H1 (cell line): ENCODE measurements around the gene ARHGAP26. TPM values are rescaled to one million over a fixed set of nuclear protein-coding genes. Genes with fewer than 3 reads are reported as not detected.

ENCODE experiments used
- CTCF ChIA-PET: fragments of 300-600 bp; sonication (Branson Sonifier 250); formaldehyde crosslinking; loops from one replicate; lab custom pipeline; 2021; ENCODE audit not compliant: partially characterized antibody; lab: Charles Lee
- POLR2A ChIA-PET: fragments of 300-600 bp; sonication (Branson Sonifier 250); formaldehyde crosslinking; loops from one replicate; lab custom pipeline; 2021; ENCODE audit warnings: inconsistent platforms; ENCODE audit not compliant: partially characterized antibody; lab: Charles Lee
- DNase-seq, 2 experiments: peaks; one replicate each; pipeline versions ENCODE4 v3.0.0 to v3.0.0-alpha.2; 2010 to 2022; ENCODE audit warnings: low spot score in 2 of 2, low read depth in 1 of 2, mixed read lengths in 1 of 2
- FAIRE-seq: peaks from 2 replicates; lab custom pipeline; 2011; peaks lifted over from hg19 to GRCh38; lab: Jason Lieb, UNC
- H2AFZ ChIP-seq: 2 replicates; pipeline ENCODE4 v1.8.1; 2012; ENCODE audit warnings: low read length, inconsistent platforms
- H2AK5ac ChIP-seq: 2 replicates; pipeline ENCODE4 v1.6.1; 2013; ENCODE audit warnings: low read depth, low read length
- H2BK120ac ChIP-seq: replicated peaks from 2 replicates; pipeline ENCODE3; 2013; ENCODE audit warnings: low read depth, low read length, inconsistent platforms
- H2BK12ac ChIP-seq: 2 replicates; pipeline ENCODE4 v1.6.1; 2013; ENCODE audit warnings: low read depth, low read length
- H2BK15ac ChIP-seq: 2 replicates; pipeline ENCODE4 v1.6.1; 2013; ENCODE audit warnings: low read length
- H2BK20ac ChIP-seq: 2 replicates; pipeline ENCODE4 v1.6.1; 2013; ENCODE audit warnings: low read length
- H2BK5ac ChIP-seq: 2 replicates; pipeline ENCODE4 v1.6.1; 2013; ENCODE audit warnings: low read depth, low read length
- H3K14ac ChIP-seq: 2 replicates; pipeline ENCODE4 v1.6.1; 2013; ENCODE audit warnings: inconsistent platforms; ENCODE audit not compliant: insufficient read length
- H3K18ac ChIP-seq: 2 replicates; pipeline ENCODE4 v1.6.1; 2013; ENCODE audit warnings: low read length; ENCODE audit errors: extremely low read depth
- H3K23ac ChIP-seq: 2 replicates; pipeline ENCODE4 v1.6.1; 2013; ENCODE audit warnings: inconsistent platforms; ENCODE audit not compliant: insufficient read length
- H3K23me2 ChIP-seq: 2 replicates; pipeline ENCODE4 v1.6.1; 2013; ENCODE audit warnings: low read depth, low read length
- H3K27ac ChIP-seq: 2 replicates; pipeline ENCODE4 v1.6.1; 2011; ENCODE audit warnings: low read depth, low read length, inconsistent platforms
- H3K27me3 ChIP-seq, 4 experiments: replicated peaks in 1 of 4; 1 replicate in 1 of 4; 2 replicates in 3 of 4; pipeline versions ENCODE4 v1.6.1 to v1.8.1; 2011 to 2013; ENCODE audit warnings: low read length in 3 of 4, mild to moderate bottlenecking in 3 of 4, inconsistent platforms in 2 of 4, mixed read lengths in 2 of 4, moderate library complexity in 1 of 4; ENCODE audit not compliant: control insufficient read depth in 3 of 4, insufficient read depth in 3 of 4; ENCODE audit errors: extremely low read depth in 1 of 4
- H3K36me3 ChIP-seq, 4 experiments: 2 replicates each; pipeline versions ENCODE4 v1.6.1 to v1.8.1; 2011 to 2013; ENCODE audit warnings: mild to moderate bottlenecking in 4 of 4, low read length in 3 of 4, moderate library complexity in 2 of 4, control low read depth in 1 of 4, inconsistent platforms in 1 of 4; ENCODE audit not compliant: insufficient read depth in 4 of 4, control insufficient read depth in 2 of 4
- H3K4ac ChIP-seq: replicated peaks from 2 replicates; pipeline ENCODE3; 2013; ENCODE audit warnings: low read length, low read depth, mixed read lengths, inconsistent platforms; ENCODE audit not compliant: insufficient read length
- H3K4me1 ChIP-seq, 4 experiments: replicated peaks in 1 of 4; 1 replicate in 1 of 4; 2 replicates in 3 of 4; pipeline versions ENCODE4 v1.6.1 to v1.8.1; 2011 to 2013; ENCODE audit warnings: low read length in 3 of 4, inconsistent platforms in 2 of 4, mixed read lengths in 1 of 4; ENCODE audit not compliant: insufficient read depth in 4 of 4, control insufficient read depth in 3 of 4
- H3K4me2 ChIP-seq, 2 experiments: 2 replicates each; pipeline versions ENCODE4 v1.6.1 to v1.8.1; 2011 to 2013; ENCODE audit warnings: low read depth in 2 of 2, low read length in 2 of 2, control low read depth in 1 of 2, inconsistent platforms in 1 of 2, mild to moderate bottlenecking in 1 of 2; ENCODE audit not compliant: insufficient read depth in 1 of 2
- H3K4me3 ChIP-seq, 4 experiments: fragments of 200-600, 300-600 bp in 1 of 4; sonication (generic), shearing (Covaris generic), sonication (Bioruptor Twin) in 1 of 4; 2 replicates each; pipeline versions ENCODE4 v1.5.1 to v1.8.1; 2011 to 2016; ENCODE audit warnings: low read length in 4 of 4, low read depth in 3 of 4, control low read depth in 2 of 4, inconsistent platforms in 2 of 4, mild to moderate bottlenecking in 2 of 4, mixed read lengths in 1 of 4, moderate library complexity in 1 of 4; ENCODE audit not compliant: insufficient read depth in 2 of 4; ENCODE audit errors: extremely low read depth in 1 of 4
- H3K56ac ChIP-seq: replicated peaks from 2 replicates; pipeline ENCODE3; 2013; ENCODE audit warnings: low read depth, mild to moderate bottlenecking, mixed read lengths, low read length, inconsistent platforms; ENCODE audit not compliant: insufficient read length
- H3K79me1 ChIP-seq: 2 replicates; pipeline ENCODE4 v1.6.1; 2013; ENCODE audit warnings: low read depth, low read length, control low read depth
- H3K79me2 ChIP-seq, 2 experiments: 2 replicates each; pipeline versions ENCODE4 v1.6.1 to v1.8.1; 2012 to 2013; ENCODE audit warnings: low read length in 2 of 2, mild to moderate bottlenecking in 2 of 2, inconsistent platforms in 1 of 2; ENCODE audit not compliant: insufficient read depth in 2 of 2, control insufficient read depth in 1 of 2
- H3K9ac ChIP-seq, 4 experiments: replicated peaks in 1 of 4; 1 replicate in 1 of 4; 2 replicates in 3 of 4; pipeline versions ENCODE4 v1.6.1 to v1.8.1; 2011 to 2013; ENCODE audit warnings: low read depth in 3 of 4, low read length in 3 of 4, control low read depth in 2 of 4, mild to moderate bottlenecking in 2 of 4, moderate library complexity in 2 of 4, inconsistent platforms in 1 of 4; ENCODE audit errors: extremely low read depth in 1 of 4
- H3K9me3 ChIP-seq, 2 experiments: 2 replicates each; pipeline versions ENCODE4 v1.6.1 to v1.8.1; 2012 to 2013; ENCODE audit warnings: mild to moderate bottlenecking in 2 of 2, moderate library complexity in 2 of 2, control low read depth in 1 of 2, inconsistent platforms in 1 of 2, low read depth in 1 of 2, low read length in 1 of 2, mixed read lengths in 1 of 2; ENCODE audit not compliant: insufficient read depth in 2 of 2
- H4K20me1 ChIP-seq, 2 experiments: replicated peaks in 1 of 2; 2 replicates each; pipeline versions ENCODE3 to v1.8.1; 2011 to 2013; ENCODE audit warnings: inconsistent platforms in 2 of 2, low read length in 2 of 2, mild to moderate bottlenecking in 1 of 2; ENCODE audit not compliant: insufficient read depth in 2 of 2, control insufficient read depth in 1 of 2
- H4K5ac ChIP-seq: 2 replicates; pipeline ENCODE4 v1.6.1; 2013; ENCODE audit warnings: low read length, low read depth, mixed read lengths, inconsistent platforms; ENCODE audit not compliant: insufficient read length
- H4K8ac ChIP-seq: 2 replicates; pipeline ENCODE4 v1.8.0; 2013; ENCODE audit warnings: mild to moderate bottlenecking, moderate library complexity, low read length, inconsistent platforms; ENCODE audit not compliant: insufficient read depth; ENCODE audit errors: extremely low read depth
- H4K91ac ChIP-seq: replicated peaks from 2 replicates; pipeline ENCODE3; 2013; ENCODE audit warnings: low read length, mixed read lengths, inconsistent platforms; ENCODE audit not compliant: insufficient read length
- ASH2L ChIP-seq: fragments of 200-600, 300-600 bp; sonication (generic); IDR thresholded peaks from one replicate; pipeline ENCODE4 v1.7.1; 2017; ENCODE audit warnings: low read length
- CTBP2 ChIP-seq: IDR thresholded peaks from 2 replicates; pipeline ENCODE4 v1.7.0; 2011; ENCODE audit warnings: borderline replicate concordance, mild to moderate bottlenecking, moderate library complexity, mixed read lengths, low read length; ENCODE audit not compliant: insufficient read depth, insufficient read length
- GABPA ChIP-seq: IDR thresholded peaks from 2 replicates; pipeline ENCODE4 v1.6.1; 2011; ENCODE audit warnings: mild to moderate bottlenecking, low read length, moderate library complexity, borderline replicate concordance; ENCODE audit not compliant: insufficient read depth
- JUN ChIP-seq: IDR thresholded peaks from 2 replicates; pipeline ENCODE4 v1.6.1; 2011; ENCODE audit warnings: low read depth, mild to moderate bottlenecking, improper control_type of control experiment, low read length
- SUZ12 ChIP-seq: fragments of 200-600 bp; sonication (generic); IDR thresholded peaks from 2 replicates; pipeline ENCODE4 v1.6.1; 2012; ENCODE audit warnings: mild to moderate bottlenecking, inconsistent platforms, low read length, moderate library complexity, mixed read lengths
- TAF1 ChIP-seq: IDR thresholded peaks from 2 replicates; pipeline ENCODE4 v1.6.1; 2011; ENCODE audit warnings: mild to moderate bottlenecking, low read depth, low read length
- TBP ChIP-seq: IDR thresholded peaks from 2 replicates; pipeline ENCODE4 v1.6.1; 2011; ENCODE audit warnings: low read depth, low read length, improper control_type of control experiment
- TCF12 ChIP-seq: IDR thresholded peaks from 2 replicates; pipeline ENCODE4 v1.6.1; 2011; ENCODE audit warnings: low read depth, mild to moderate bottlenecking, low read length
- YY1 ChIP-seq: IDR thresholded peaks from 2 replicates; pipeline ENCODE4 v1.6.1; 2011; ENCODE audit warnings: low read depth, mild to moderate bottlenecking, low read length
- WGBS, 2 experiments: shearing (Covaris generic) in 1 of 2; methylation state at CpG; one replicate each; pipeline versions ENCODE4 v1.1.6 to v1.1.7; 2013 to 2015; ENCODE audit warnings: low lambda C conversion rate in 2 of 2, mixed read lengths in 2 of 2, inconsistent platforms in 1 of 2, low coverage in 1 of 2, missing lambda C conversion rate in 1 of 2; ENCODE audit not compliant: insufficient replicate concordance in 2 of 2, insufficient coverage in 1 of 2, insufficient read length in 1 of 2; ENCODE audit errors: extremely low coverage in 1 of 2, missing lambda C conversion rate in 1 of 2; 5-methylcytosine and 5-hydroxymethylcytosine counted together
- polyA plus RNA-seq, 7 experiments: library from polyadenylated mRNA; depleted of rRNA in 3 of 7; stranded (reverse) in 5 of 7; unstranded in 2 of 7; fragments of >200 nt in 5 of 7; fragments of 200-250 nt in 2 of 7; gene quantifications; 1 replicate in 5 of 7; 2 replicates in 1 of 7; 4 replicates in 1 of 7; pipeline versions ENCODE4 v1.2.1 to v1.2.3, GENCODE V29; 2011 to 2013; ENCODE audit warnings: missing spikeins in 2 of 7, mixed read lengths in 2 of 7
- total RNA-seq: library from RNA; stranded (reverse); fragmentation: NEBNext Ultra II Directional; extraction: Animal tissue kit (Norgen Biotek cat#: 25700); gene quantifications from 2 replicates; pipeline ENCODE4 v1.2.1, GENCODE V29; 2021

Gene ARHGAP26
- total and polyA plus RNA-seq, 2 of the 8 experiments (the other 6 are each of a cell fraction or from before 2014, with no cell fraction given) = 7.1 to 24.8 TPM

GRCh38 chr5:142970440-142971030 lies 200.4 kb downstream of the ARHGAP26 start:
- H4K20me1 ChIP-seq = no peaks in the 10 kb centered on the region
- CTCF ChIA-PET = no interaction called here
- no peak overlapping the region for H4K8ac ChIP-seq
- H2BK5ac ChIP-seq = no peak overlapping the region
- no peak overlapping the region for H3K23ac ChIP-seq
- H3K79me2 ChIP-seq = no peaks in the 10 kb centered on the region
- H3K27me3 ChIP-seq = no peaks in the 10 kb centered on the region
- H3K56ac ChIP-seq = no peak overlapping the region
- H2BK12ac ChIP-seq = no peak overlapping the region
- no peak overlapping the region for H4K5ac ChIP-seq
- no peak overlapping the region for H3K9ac ChIP-seq
- H2AK5ac ChIP-seq = no peak overlapping the region
- no peak overlapping the region for H3K14ac ChIP-seq
- H4K91ac ChIP-seq = no peak overlapping the region
- H3K4me3 ChIP-seq = no peak overlapping the region
- POLR2A ChIA-PET = no interaction called here
- FAIRE-seq (no peak), DNase-seq (no peak)
- H2BK15ac ChIP-seq = no peak overlapping the region
- no peaks in the 10 kb centered on the region for H3K36me3 ChIP-seq
- H3K4me2 ChIP-seq = no peak overlapping the region
- no peak overlapping the region for H3K4ac ChIP-seq
- H2AFZ ChIP-seq = no peak overlapping the region
- H2BK120ac ChIP-seq = no peak overlapping the region
- no peak overlapping the region for H3K18ac ChIP-seq
- H2BK20ac ChIP-seq = no peak overlapping the region
- no peaks in the 10 kb centered on the region; the same call in 1 of the 2 replicates for H3K23me2 ChIP-seq
- H3K4me1 ChIP-seq = no peaks in the 10 kb centered on the region
- H3K27ac ChIP-seq = no peak overlapping the region
- WGBS, 2 experiments = 94% methylated on average over 4 of the region's 4 CpGs; no CpG with 5 or more reads in 1 of the 2 experiments
- TF ChIP-seq GABPA (no peak), JUN (no peak), SUZ12 (no peak), TAF1 (no peak), TBP (no peak), ASH2L (no peak), TCF12 (no peak), CTBP2 (no peak), YY1 (no peak)
- no peaks in the 10 kb centered on the region for H3K9me3 ChIP-seq
- no peaks in the 10 kb centered on the region for H3K79me1 ChIP-seq
